ENCODE measurements around the gene PPP3CA. TPM values are rescaled to one million over a fixed set of nuclear protein-coding genes. Genes with fewer than 3 reads are reported as not detected.
A peak's percentile ranks its signal among the peaks of the same experiment; 100 is the strongest.

Gene PPP3CA
- 1 to 10 TPM; 3.3 to 3.5 TPM for total RNA-seq

- peaks cover 0 to 6% of the 10 kb centered on the region in 2 donors for H3K36me3 Mint-ChIP-seq
- H3K27ac Mint-ChIP-seq, result peak within 1 kb of the TSS; percentile 78 to 84
- H3K9me3 Mint-ChIP-seq, result no peaks in the 10 kb centered on the region
- ATAC-seq (peak in 1 of 2 donors; percentile 21), DNase-seq (ENCODE audit: low spot score in 2 of 2) (no peak)
Measured at GRCh38 chr4:101347267-101347556, at the start of gene PPP3CA. TSS of gene PPP3CA (minus strand) at chr4:101347526.

DNA sequence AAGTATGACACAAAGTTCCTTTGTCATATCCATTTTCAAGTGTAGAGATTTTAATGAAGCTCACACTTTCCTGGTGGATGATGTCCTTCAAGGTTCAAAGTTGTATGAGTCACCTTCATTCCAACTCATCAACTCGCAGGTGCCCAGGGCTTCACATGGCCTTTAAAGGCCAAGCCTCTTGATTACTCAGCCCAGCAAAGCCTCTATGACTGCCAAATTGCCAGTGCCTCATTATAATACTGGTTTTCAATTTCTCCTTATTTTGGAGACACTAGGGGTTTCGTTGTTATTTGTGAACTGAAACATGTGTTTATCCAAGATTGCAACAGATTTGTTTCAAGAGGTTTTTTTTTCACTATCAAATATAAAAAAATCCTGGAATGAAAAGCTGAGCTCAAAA lies 45.9 kb upstream of the PPP3CA start:
- H3K9me3 Mint-ChIP-seq, result peaks cover 4% of the 10 kb centered on the region in 2 donors
- DNase-seq (ENCODE audit: low spot score in 2 of 2) (no peak), ATAC-seq (peak in 1 of 2 donors; percentile 98)
- peaks cover 0 to 12% of the 10 kb centered on the region in 2 donors for H3K36me3 Mint-ChIP-seq
- H3K27ac Mint-ChIP-seq, result no peak overlapping the region

GRCh38 chr4:101370663-101371210 lies 23.4 kb upstream of the PPP3CA start:
- Mint-ChIP-seq H3K27ac (no peak overlapping the region), H3K9me3 (peaks cover 3 to 14% of the 10 kb centered on the region in 2 donors), H3K36me3 (peaks cover under 1 to 16% of the 10 kb centered on the region in 2 donors)
- ATAC-seq, result no peak
- no peak for DNase-seq (ENCODE audit: low spot score in 2 of 2)

- ATAC-seq (no peak), DNase-seq (ENCODE audit: low spot score in 2 of 2) (no peak)
- H3K9me3 Mint-ChIP-seq, result peaks cover 3 to 17% of the 10 kb centered on the region in 2 donors
- H3K36me3 Mint-ChIP-seq, result peaks cover 10 to 14% of the 10 kb centered on the region in 2 donors
- no peak overlapping the region for H3K27ac Mint-ChIP-seq
Measured at GRCh38 chr4:101367201-101367600, 19.9 kb upstream of the PPP3CA start.

GRCh38 chr4:101366331-101366730 lies 19.0 kb upstream of the PPP3CA start:
- peaks cover under 1 to 13% of the 10 kb centered on the region in 2 donors for H3K9me3 Mint-ChIP-seq
- DNase-seq (ENCODE audit: low spot score in 2 of 2), result no peak
- ATAC-seq, result no peak
- no peak overlapping the region for H3K27ac Mint-ChIP-seq
- H3K36me3 Mint-ChIP-seq, result peaks cover 10 to 11% of the 10 kb centered on the region in 2 donors

GRCh38 chr4:101357751-101358150 lies 10.4 kb upstream of the PPP3CA start:
- H3K9me3 Mint-ChIP-seq, result no peaks in the 10 kb centered on the region
- DNase-seq (ENCODE audit: low spot score in 2 of 2), result no peak
- H3K27ac Mint-ChIP-seq, result no peak overlapping the region
- no peak for ATAC-seq
- no peaks in the 10 kb centered on the region for H3K36me3 Mint-ChIP-seq

DNA sequence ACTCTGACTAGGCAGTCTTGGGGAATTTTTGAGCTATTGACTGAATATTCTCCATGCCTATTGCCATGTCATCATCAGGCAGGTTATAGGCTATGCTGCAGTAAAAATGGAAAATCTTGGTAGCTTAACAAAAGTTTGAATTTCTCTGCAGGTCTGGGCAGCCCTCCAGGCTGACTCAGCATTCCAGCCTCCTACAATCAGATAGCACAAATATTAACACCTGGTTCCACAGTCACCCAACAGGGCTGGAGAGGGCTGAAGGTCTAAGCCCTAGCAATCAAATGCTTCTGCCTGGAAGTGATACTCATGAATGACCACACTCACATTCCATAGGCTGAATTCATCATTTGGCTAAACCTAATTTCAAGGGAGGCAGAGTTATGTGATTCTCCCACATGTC lies 9.6 kb upstream of the PPP3CA start:
- Mint-ChIP-seq H3K36me3 (no peaks in the 10 kb centered on the region), H3K27ac (no peak overlapping the region), H3K9me3 (no peaks in the 10 kb centered on the region)
- no peak for DNase-seq (ENCODE audit: low spot score in 2 of 2)
- no peak for ATAC-seq

- no peaks in the 10 kb centered on the region for H3K9me3 Mint-ChIP-seq
- ATAC-seq (no peak), DNase-seq (ENCODE audit: low spot score in 2 of 2) (no peak)
- H3K27ac Mint-ChIP-seq, result no peak overlapping the region
- H3K36me3 Mint-ChIP-seq, result no peaks in the 10 kb centered on the region
Measured at GRCh38 chr4:101355767-101356702, 8.7 kb upstream of the PPP3CA start.

DNA sequence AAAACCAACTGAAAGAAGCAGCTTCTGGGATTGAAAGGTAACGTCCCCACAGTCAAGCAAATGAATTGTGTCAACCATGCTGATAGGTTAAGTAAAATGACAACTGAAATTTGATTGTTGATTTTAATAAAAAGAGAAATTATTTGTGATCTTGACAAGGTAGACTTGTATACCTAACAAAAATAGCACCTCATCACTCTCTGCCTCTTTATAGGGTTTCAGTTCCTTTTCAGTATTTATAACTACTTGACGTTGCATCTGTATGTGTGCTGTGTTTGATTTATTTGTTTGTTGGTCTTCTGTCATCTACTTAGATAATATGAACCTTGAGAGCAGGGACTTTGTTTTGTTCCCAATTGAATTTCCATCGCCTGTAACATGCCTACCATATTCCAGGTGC lies 7.9 kb upstream of the PPP3CA start:
- H3K36me3 Mint-ChIP-seq, result no peaks in the 10 kb centered on the region
- DNase-seq (ENCODE audit: low spot score in 2 of 2), result no peak
- H3K27ac Mint-ChIP-seq, result no peak overlapping the region
- H3K9me3 Mint-ChIP-seq, result no peaks in the 10 kb centered on the region
- ATAC-seq, result no peak

DNA sequence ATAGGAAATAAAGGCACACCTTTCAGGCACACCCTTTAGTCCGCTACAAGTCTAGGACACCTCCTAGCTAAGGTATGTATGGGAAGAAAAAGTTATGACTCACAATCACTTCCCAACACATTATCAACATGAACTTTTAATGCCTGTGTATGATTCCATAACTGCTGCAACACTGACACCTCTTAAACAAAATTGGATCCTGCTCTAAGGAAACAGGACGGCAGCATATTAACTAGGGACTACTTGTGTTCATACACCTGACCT lies 2.4 kb upstream of the PPP3CA start:
- ATAC-seq, result no peak
- no peak for DNase-seq (ENCODE audit: low spot score in 2 of 2)
- no peaks in the 10 kb centered on the region for H3K9me3 Mint-ChIP-seq
- peaks cover 0 to 6% of the 10 kb centered on the region in 2 donors for H3K36me3 Mint-ChIP-seq
- no peak overlapping the region for H3K27ac Mint-ChIP-seq

DNA sequence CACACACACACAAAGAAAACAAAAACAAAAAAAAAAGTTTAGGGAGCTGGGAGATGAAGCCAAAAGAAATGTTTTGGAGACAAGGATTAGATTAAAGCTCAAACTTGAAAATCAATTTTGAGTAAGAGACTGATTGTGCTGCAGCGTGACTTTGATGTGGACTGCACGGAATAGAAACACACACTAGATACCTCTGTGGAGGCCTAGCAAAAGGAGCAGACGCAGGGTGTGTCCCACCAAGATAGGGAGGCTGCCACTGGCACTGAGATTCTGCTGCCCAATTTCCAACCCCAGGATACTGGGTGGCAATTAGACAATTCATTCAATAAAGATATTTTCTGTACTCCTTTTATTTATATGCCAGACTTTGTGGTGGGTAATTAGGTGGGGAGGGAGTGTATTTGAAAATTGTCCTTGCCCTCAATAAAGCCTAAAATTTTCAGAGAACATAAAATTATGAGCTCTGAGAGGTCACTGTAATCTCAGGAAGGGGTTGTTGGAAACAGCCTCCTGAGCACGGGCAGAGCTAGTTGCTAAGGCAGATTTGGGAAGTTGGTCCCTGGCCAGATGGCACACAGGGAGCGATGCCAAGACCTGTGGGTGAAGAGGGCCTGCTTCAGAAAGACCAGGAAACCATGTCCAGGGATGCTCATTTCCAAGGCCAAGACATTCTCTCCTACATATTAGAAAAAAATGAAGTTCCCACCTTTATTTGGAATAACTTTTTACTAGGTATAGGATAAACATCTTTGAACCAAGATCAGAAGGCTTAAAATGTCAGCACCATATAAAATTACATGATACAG lies 1.9 kb upstream of the PPP3CA start:
- no peak overlapping the region for H3K27ac Mint-ChIP-seq
- H3K36me3 Mint-ChIP-seq, result peaks cover 0 to 6% of the 10 kb centered on the region in 2 donors
- H3K9me3 Mint-ChIP-seq, result no peaks in the 10 kb centered on the region
- ATAC-seq (no peak), DNase-seq (ENCODE audit: low spot score in 2 of 2) (no peak)

DNA sequence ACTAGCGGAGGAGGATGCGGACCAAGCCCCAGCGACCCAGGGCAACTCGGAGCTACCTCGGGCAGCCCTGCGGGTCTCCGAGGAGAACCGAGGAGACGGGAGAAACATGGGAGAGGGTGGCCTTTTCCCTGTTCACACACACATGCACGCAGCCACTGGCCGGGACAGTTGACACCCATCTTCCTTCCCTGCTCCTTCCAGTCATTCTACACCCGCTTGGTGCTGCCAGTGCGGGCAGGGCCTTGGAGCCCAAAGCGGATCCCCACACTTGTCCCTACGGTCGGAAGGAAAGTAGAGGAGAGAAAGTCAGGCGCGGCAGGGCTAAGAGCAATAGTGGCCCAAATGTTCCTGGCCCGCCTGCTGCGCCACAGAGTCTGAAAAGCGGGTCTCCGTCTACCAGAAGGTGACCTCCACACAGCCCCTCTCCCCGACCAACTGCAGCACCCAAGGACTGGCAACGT lies 1.1 kb upstream of the PPP3CA start:
- Mint-ChIP-seq H3K27ac (peak overlapping the region; percentile 60 to 62), H3K9me3 (no peaks in the 10 kb centered on the region), H3K36me3 (peaks cover 0 to 6% of the 10 kb centered on the region in 2 donors)
- ATAC-seq, result no peak
- no peak for DNase-seq (ENCODE audit: low spot score in 2 of 2)

DNA sequence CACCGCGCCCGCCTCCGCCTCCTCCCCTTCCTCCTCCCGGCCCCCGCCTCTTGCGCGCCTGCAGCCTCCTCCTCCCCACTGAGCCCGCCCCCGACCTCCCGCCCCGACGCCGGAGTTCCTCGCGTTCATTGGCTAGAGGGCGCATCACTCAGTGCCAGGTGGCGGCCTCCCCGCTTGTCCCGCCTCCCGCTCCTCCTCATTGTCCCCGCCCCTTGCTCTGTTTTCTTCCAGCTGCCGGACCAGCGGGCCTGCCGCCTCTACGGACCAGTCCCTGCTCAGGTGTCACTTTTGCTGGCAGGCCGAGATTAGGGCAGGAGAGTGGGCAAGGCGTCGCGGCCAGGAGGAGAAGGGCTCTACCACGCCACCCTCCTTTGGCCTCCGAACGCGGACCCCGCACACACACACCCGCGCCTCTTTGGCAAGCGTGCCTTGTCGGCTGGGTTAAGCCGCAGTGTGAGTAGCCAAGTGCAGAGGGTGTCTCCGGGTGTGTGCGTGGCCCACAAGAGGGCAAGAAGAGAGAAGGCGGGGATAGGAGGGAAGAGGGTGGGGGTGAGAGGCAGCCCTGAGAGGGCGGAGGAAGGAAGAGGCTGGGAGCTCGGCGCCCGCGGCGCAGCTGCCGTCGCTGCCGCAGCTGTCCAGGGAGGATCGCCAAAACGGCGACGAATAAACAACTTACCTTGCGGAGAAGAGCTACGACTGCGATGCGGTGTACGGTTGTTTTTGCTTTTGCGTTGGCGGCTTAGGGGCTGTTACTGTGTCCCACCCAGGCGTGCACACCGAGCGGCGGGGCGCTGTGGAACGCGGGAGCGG lies 436 bp upstream of the PPP3CA start:
- H3K9me3 Mint-ChIP-seq, result no peaks in the 10 kb centered on the region
- peaks cover 0 to 6% of the 10 kb centered on the region in 2 donors for H3K36me3 Mint-ChIP-seq
- DNase-seq (ENCODE audit: low spot score in 2 of 2) (peak; percentile 96 to 97), ATAC-seq (peak; percentile 90 to 92)
- H3K27ac Mint-ChIP-seq, result peak overlapping the region; percentile 60 to 62

DNA sequence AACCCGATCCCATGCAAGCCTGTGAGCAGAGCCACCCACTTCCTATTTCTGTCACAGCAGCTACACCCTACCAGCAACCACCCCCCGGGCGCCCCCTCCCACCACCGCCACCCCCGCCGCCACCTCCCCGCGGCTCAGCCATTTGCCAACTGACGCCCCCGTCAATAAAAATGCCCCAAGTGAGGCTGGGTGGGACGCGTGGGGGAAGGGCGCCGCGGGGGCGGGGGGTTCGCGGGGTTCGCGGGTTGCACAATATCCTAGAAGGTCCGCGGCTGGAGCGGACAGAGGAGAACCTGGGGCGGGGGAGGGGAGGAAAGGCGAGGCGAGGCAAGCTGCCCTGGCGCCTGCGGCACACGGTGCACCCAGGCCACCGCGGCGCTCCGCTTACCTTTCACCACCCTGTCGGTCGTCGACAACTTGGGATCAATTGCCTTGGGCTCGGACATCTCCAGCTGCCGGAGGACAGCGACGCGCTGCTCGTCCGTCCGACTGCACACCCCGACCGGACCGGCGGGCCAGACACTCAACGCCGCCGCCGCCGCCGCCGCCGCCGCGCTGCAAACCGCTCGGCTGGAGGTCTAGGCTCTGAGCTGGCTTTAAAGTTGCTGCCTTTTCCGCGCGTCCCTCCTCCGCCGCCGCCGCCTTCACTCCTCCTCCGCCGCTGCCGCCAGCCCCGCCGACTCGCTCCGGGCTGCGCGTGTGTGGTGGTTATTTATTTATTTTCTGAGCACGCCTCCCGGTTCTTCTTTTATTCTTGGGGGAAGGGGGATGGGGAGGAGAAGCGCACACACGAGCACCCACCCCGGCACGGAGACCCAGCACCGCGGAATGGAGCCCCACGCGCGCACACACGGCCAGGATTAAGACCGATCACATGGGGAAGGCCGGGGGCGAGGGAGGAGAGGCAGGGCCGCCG lies 717 bp downstream of the PPP3CA start:
- Mint-ChIP-seq H3K27ac (peak overlapping the region; percentile 78 to 84), H3K9me3 (no peaks in the 10 kb centered on the region), H3K36me3 (peaks cover 0 to 6% of the 10 kb centered on the region in 2 donors)
- DNase-seq (ENCODE audit: low spot score in 2 of 2), result peak; percentile 9 to 60
- ATAC-seq, result peak; percentile 14 to 23

DNA sequence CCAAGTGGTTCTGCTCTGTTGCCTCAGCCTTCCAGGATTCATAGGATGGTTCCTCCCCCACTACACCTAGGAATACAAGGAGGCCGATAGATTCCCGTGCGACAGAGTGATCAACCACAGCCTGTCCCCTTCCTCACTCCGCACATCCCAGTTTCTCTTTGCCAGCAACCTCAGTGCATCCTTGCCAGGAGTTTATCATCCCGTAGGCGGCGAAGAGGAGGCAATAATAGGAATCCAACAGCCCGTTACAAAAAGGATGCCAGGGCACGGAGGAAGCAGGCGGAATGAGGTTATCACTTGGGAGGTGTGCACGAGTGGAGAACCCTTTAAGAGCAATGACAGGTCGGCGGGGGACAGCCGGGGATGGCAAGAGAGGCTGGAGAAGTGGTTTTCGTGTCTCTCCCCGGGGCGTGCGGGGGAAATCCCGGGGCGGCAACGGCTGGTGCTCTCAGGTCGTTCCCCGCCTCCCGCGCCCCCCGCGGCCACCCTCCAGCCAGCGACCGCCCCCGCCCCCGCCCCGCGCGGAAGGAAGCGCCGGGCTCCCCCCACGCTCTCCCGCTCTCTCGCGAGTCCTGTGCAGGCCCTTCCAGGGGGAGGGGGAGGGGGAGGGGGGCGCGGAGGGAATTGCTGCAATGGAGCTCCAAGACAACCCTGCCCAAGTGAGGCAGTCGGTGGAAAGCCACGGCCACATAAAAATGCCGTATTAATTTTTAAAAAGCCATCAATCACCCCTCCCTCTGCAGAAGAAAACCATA lies 1.6 kb downstream of the PPP3CA start:
- peak overlapping the region; percentile 20 to 60 for H3K27ac Mint-ChIP-seq
- DNase-seq (ENCODE audit: low spot score in 2 of 2) (peak; percentile 14 to 58), ATAC-seq (no peak)
- no peaks in the 10 kb centered on the region for H3K9me3 Mint-ChIP-seq
- peaks cover 0 to 6% of the 10 kb centered on the region in 2 donors for H3K36me3 Mint-ChIP-seq
